Embryonic facial prominence (tissue), 1 donor: ENCODE measurements around the gene GCKR.
A peak's percentile ranks its signal among the peaks of the same experiment; 100 is the strongest.

Experiments used
- DNase-seq: peaks from one replicate; pipeline ENCODE4 v3.0.0-alpha.2; 2016; ENCODE audit errors: extremely low spot score

GCKR gene, protein sequence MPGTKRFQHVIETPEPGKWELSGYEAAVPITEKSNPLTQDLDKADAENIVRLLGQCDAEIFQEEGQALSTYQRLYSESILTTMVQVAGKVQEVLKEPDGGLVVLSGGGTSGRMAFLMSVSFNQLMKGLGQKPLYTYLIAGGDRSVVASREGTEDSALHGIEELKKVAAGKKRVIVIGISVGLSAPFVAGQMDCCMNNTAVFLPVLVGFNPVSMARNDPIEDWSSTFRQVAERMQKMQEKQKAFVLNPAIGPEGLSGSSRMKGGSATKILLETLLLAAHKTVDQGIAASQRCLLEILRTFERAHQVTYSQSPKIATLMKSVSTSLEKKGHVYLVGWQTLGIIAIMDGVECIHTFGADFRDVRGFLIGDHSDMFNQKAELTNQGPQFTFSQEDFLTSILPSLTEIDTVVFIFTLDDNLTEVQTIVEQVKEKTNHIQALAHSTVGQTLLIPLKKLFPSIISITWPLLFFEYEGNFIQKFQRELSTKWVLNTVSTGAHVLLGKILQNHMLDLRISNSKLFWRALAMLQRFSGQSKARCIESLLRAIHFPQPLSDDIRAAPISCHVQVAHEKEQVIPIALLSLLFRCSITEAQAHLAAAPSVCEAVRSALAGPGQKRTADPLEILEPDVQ

GRCh38 chr2:27496357-27497287, at the start of gene GCKR:
TSS of gene GCKR (plus strand) at chr2:27496839. CDS start at chr2:27496905, 66 bp downstream.
- DNase-seq: no peak

- no peak for DNase-seq
Measured at GRCh38 chr2:27448381-27448780, 48.3 kb upstream of the GCKR start.

DNA sequence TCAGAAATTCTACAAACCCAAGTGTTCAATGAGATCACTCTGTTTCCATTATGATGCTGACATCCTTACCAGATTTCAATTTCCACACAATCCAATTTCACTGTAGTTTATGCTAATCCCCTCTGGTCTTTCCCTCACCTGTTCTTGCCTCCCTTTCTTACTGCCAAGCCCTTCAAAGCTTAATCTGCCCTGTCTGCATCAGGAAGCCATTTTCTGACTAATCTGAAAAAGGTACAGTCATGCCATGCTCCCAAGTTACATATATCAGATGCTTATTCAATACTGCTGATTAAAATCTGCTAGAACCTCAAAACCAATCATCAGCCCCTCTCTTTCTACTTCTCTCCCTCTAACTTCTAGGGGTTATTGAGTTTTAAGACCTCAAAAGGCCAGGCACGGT, 45.5 kb upstream of the GCKR start:
- DNase-seq: no peak

DNA sequence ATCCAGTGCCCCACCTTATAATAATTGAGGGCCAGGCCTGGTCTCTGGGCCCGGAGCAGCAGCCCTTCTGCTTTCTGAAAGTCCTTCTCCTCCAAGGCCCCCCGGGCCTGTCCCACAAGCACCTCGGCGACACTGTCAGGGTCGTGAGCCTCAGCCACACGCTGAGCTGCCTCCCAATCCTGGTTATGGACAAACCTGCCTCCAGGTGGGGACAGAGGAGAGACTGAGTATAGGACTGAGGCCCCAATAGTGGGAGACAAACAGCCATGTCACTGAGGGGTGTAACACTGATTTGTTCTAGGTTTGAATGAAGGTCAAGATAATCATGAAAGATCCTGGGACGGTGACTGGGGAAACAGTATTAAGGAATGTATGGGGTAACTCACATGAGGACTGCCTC, 42.7 kb upstream of the GCKR start:
- DNase-seq: no peak

DNA sequence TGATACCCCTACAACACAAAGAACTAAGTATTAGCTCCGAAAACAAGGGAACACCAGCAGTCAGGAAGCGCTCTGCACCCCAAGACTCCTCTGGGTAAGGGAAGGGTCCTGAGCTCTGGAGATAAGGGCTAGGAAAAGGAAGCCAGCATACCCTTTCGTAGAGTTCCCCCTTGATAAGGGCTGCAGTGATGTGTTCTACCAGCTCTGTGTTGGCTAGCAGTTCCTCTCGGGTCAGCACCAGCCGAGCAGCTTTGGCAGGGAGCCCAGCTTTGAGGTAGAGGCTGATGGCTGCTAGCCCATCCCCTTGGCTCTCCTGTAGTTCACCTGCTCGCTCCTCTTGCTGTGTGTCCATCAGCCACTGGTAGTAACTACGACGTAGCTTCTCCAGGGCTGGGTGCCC, 35.5 kb upstream of the GCKR start:
- no peak for DNase-seq

DNA sequence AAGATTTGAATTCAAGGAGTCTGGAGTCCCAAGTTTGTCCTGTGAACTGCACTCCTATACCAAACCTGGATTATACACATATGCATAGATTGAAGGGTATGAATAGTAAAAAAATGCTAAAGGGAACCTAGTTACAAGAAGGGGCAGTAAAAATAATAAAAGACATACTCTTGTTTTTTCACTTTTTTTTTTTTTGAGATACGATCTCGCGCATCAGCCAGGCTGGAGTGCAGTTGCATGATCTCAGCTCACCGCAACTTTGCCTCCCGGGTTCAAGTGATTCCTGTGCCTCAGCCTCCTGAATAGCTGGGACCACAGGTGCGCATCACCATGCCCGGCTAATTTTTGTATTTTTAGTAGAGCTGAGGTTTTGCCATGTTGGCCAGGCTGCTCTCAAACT, 32.2 kb upstream of the GCKR start:
- DNase-seq: no peak

GRCh38 chr2:27471961-27472360, 24.7 kb upstream of the GCKR start:
- no peak for DNase-seq

- no peak for DNase-seq
Measured at GRCh38 chr2:27485496-27485895, 11.1 kb upstream of the GCKR start.

GRCh38 chr2:27489118-27489497, 7.5 kb upstream of the GCKR start:
- no peak for DNase-seq

DNA sequence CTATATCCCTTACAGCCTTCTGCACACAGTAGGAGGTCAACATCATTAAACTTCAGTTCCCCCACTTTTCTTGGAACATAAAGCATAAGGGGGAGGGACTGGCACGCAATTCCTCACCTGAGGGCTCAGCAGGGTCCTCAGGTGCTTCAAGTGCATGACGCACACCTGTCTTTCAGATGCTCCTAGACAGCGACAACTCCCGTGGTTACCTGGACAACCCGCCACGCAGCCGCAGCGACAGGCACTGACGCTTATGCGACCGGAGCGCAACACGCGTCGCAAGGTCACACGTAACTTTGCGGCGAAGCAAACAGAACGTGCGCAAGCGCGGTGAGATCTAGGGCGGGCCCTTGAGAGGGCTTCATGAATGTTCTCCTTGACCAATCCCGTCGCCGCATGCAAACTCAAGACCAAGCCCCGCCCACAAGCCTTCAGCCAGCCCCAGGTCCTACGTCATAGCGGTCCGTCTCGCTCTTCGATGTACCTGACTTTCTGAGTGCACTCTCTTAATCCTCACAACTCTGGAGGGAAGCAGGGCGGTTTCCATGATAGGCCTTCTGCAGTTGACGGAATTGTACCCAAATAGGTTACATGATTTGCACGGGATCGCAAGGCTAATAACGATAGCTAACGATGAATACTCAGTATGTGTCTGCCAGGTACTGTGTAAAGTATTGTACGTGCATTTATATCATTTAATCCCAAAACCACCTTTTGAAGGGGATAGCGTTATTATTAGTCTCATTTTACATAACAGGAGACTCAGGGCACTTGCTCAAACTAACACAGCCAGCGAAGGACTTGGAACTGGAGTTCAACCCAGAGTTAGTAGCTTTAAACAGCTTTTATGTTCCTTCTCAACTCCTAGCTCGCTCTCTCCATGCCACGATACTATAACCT, 6.9 kb upstream of the GCKR start, which contains the start of gene IFT172:
IFT172 (minus strand) TSS at position 246 of the 900 bp plus-strand sequence; CDS start at position 156, 90 bp downstream.
- peak; percentile 97 for DNase-seq

- no peak for DNase-seq
Measured at GRCh38 chr2:27492557-27492956, 4.1 kb upstream of the GCKR start.

DNA sequence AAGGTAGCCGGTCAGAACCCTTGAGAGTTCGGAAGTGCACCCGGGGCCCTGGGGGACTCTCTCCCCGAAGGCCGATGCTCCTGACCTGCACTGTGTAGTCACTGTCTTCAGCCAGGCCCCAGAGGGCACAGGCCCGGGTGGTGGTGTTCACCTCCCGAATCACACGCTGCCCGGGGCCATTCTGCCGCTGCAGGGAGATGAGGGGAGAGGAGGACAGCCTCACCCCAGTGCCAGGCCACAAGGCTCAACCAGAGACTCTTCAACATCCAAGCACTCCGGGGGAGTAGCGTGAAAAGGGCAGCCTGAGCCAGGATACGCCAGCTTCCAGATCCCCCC, 2.7 kb upstream of the GCKR start:
- no peak for DNase-seq

DNA sequence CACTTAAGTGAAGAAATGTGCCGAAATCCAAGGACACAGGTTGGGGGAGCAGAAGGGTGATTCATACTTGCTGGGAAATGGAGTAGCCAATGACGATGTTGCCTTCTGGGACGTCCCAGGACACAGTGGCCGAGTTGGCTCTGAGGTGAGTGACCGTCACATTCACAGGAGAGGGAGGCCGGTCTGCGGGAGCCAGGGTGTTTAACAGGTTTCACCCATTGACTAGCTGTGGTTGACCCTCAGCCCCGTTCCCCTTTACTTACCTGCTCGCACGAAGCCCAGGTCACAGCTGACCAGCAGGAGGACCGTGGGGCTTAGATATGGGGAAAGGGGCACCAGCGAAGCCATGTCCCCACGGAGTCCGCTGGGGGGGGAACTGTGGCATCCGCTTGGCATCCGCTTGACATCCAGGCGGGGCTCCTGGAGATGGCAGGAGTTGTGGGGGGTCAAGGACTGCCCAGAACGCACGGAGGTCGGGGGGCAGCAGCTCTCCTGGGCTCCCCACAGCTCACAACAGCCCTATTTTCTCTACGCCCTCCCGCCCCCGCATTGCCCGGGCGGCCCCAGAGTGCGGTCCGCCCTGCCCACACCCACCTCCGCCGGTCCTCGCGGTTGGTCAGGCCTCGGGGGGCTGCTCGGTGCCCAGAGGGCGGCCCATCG, 2.2 kb upstream of the GCKR start:
- DNase-seq: no peak

DNA sequence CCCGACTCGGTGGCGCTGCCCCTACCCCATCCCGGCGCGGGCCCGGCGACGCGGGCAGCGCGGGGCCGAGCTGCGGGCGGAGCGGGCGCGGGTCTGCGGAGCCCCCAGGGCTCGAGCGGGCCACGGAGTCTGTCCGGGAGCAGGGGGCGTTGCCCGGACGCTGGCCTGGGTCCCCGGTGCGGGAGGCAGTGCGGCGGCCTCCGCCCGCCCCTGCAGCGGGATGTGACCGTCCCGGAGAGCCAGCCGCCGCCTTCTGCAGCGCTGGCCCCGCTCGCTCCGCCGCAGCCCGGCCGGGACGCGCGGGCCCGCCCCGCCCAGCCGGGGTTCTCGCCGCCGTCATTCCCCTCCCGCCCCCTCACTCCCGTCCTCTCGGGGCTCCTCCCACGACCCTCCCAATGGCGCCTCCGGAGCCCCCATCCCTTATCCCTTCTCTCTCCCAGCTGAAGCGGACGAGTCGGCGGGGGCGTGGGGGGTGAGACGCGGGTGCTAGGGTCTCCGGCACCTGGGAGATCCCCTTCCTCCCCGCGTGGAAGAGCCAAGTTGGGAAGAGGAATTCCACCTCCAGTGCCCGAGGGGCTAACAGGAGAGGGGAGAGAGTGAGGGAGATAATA, 1.6 kb upstream of the GCKR start, which contains the start of gene FNDC4:
FNDC4 (minus strand) TSS at position 257 of the 611 bp plus-strand sequence. CDS start 521 bp downstream, outside the sequence.
- DNase-seq: no peak

DNA sequence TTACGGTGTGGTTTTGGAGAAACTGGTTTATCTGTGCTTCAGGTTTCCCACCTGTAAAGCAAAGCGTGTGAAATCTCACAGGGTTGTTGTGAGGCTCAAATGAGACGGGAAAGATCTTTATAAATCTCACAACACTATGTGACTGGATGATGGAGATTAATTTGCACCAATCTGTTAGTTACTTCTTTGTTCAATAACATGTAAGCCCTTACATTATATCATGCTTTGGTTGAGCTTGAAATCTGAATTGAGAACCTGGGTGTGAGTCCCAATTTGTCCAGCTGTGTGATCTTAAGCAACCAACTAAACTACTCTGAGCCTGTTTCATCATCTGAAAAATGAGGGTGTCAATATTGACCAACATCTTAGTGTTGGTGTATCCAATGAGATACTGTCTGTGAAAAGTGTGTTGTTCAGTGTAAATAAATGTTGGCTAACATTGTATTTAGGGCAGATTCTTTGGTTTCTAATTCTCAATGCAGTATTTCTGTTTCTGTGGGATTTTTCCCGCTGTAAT, 741 bp upstream of the GCKR start:
- no peak for DNase-seq

GRCh38 chr2:27497288-27497627, 619 bp downstream of the GCKR start:
- no peak for DNase-seq

DNA sequence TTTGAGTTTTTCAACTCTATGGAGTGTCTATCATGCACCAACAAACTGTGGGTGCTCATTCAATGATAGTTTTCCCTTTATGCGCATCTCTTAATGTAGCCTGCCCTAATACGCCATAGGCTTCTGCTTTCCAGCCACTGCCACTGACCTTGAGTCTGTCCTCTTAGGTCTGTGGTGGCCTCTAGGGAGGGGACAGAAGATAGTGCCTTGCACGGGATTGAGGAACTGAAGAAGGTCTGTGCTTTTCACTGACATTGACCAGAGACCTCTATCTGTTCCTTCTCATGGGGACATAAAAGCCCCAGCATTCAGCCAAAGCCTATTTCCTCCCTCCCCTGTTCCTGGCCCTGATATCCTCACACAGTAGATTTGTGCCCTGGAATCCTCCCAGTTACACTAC, 2.3 kb downstream of the GCKR start:
- DNase-seq: no peak

GRCh38 chr2:27501042-27501441, 4.4 kb downstream of the GCKR start:
- no peak for DNase-seq

DNA sequence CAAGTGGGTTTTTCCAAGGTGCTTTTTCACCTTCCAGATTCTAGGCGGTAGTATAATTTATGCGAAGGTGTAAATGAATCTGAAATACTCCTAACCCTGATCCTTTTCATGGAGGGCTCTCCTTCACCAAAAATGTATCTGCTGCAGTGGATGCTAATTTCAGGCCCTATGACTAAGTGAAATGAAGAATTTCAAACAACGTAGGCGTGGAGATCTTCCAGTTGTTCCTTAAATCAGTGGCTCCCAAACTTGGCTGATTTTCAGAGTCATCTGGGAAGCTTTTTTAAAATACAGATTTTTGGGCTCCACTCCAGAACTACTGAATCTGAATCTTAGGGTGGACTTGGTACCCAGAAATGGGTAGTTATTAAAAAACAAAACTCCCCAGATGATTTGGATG, 5.5 kb downstream of the GCKR start:
- DNase-seq: no peak

GRCh38 chr2:27506587-27506986, 9.9 kb downstream of the GCKR start:
- DNase-seq: no peak
